Inflammatory macrophage (primary cell): Measurements from ENCODE around the gene TTK.
A peak's percentile ranks its signal among the peaks of the same experiment; 100 is the strongest.

ENCODE experiments used
- DNase-seq, 2 donors: peaks; one replicate each; pipeline ENCODE4 v3.0.0-alpha.2; 2020 to 2022
- total RNA-seq, 18 experiments: gene quantifications; one replicate each; lab custom pipeline; 2026; ENCODE audit warnings: mixed read lengths in 6 of 18, inconsistent platforms in 2 of 18; lab: John Stamatoyannopoulos, UW

Gene TTK
- total RNA-seq: 5.5 to 35.2 (median 16.5) reads per million in 18 experiments

DNA sequence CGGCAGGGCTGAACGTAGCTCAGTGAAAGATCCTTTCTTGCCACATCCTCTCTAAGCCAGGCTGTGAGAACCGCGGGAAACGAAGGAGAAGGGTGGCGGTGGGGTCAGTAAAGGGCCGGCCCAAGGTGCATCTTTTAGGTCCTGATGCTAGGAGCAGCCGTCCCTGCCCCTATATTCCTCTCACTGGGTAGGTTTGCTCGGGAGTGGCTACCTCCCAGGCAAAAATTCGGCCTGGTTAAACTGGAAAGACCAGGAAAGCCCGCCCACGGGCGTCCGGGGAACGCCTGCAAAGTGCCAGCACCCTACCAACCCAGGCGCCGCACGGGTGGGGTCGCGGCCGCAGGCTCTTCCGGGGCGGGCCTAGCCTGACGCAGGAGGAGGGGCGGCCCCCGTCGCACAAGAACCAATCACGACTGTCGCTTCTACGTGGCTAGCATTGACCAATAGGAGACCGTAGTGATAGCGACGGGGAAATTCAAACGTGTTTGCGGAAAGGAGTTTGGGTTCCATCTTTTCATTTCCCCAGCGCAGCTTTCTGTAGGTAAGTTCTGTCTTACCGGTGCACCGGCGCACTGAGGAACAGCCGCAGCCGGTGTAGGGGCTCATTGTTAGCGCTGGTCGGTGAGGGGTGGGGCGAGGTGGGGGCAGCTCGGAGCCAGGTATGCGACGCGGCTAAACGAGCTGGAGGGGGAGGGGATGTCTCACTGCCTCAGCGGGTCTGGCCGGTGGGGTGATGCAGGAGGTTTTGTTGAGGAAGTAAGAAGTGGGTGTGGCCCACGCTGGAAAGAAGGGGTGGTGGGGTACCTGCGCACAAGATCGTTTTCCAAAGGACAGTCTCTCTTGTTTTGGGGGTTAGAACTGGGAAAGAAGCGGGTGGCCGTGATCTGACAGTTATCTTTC, at the start of gene TTK:
TSS of gene TTK (plus strand) at position 477 of the 900 bp plus-strand sequence. CDS start 1,195 bp downstream, outside the sequence.
- peak; percentile 95 to 96 for DNase-seq

DNA sequence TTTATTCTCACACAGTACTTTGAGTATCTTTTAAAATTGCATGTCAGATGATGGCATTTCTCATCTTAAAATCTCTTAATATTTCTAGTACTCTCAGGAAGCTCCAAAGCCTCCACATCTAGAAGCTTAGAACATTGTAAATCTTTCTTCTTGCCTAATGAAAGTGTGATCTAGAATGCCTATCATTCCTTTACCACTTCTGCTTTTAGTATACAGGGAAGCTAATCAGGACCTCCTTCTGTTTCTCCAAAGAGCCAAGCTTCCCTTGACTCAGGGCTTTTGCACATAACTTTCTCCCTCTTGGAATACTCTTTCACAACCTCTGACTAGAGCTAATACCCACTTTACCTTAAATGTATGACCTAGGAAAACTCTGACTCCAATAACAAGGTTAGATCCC, 49.6 kb upstream of the TTK start:
- DNase-seq: no peak

GRCh38 chr6:79964607-79965081, 39.8 kb upstream of the TTK start:
- no peak for DNase-seq

DNA sequence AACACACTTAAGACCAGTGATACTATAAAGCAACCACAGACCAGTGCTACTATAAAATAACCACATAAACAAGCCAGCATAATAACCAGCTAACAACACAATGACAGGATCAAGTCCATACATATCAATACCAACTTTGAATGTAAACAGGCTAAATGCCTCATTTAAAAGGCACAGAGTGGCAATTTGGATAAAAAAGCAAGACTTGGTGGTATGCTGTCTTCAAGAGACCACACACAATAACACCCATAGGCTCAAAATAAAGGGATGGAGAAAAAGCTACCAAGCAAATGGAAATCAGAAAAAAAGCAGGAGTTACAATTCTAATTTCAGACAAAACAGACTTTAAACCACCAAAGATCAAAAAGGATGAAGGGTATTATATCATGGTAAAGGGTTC, 37.3 kb upstream of the TTK start:
- no peak for DNase-seq

- DNase-seq: no peak
Observed at GRCh38 chr6:79969784-79970183, 34.7 kb upstream of the TTK start.

- no peak for DNase-seq
Observed at GRCh38 chr6:79971193-79971592, 33.3 kb upstream of the TTK start.

GRCh38 chr6:79981652-79982051, 22.8 kb upstream of the TTK start:
- no peak for DNase-seq

GRCh38 chr6:79984261-79984660, 20.2 kb upstream of the TTK start:
- no peak for DNase-seq

- DNase-seq: no peak
Observed at GRCh38 chr6:79985128-79985527, 19.3 kb upstream of the TTK start.

DNA sequence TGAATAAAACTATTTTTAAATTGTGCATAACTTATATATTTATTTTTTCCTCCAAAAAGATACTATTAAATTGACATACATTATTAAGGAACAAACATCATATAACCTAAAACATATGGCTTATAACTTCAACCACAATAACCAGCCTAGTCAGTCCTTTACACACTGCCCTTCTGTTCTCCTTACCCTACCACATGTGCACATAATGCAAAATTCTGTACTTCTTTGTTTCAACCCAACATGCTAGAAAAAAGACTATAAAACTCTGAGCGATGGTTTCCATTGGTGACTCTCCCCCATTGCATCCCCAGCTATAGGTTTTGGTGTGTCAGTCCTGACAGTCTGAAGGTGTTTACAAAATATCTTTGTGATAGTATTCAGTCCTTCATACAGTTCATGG, 14.8 kb upstream of the TTK start:
- DNase-seq: no peak

DNA sequence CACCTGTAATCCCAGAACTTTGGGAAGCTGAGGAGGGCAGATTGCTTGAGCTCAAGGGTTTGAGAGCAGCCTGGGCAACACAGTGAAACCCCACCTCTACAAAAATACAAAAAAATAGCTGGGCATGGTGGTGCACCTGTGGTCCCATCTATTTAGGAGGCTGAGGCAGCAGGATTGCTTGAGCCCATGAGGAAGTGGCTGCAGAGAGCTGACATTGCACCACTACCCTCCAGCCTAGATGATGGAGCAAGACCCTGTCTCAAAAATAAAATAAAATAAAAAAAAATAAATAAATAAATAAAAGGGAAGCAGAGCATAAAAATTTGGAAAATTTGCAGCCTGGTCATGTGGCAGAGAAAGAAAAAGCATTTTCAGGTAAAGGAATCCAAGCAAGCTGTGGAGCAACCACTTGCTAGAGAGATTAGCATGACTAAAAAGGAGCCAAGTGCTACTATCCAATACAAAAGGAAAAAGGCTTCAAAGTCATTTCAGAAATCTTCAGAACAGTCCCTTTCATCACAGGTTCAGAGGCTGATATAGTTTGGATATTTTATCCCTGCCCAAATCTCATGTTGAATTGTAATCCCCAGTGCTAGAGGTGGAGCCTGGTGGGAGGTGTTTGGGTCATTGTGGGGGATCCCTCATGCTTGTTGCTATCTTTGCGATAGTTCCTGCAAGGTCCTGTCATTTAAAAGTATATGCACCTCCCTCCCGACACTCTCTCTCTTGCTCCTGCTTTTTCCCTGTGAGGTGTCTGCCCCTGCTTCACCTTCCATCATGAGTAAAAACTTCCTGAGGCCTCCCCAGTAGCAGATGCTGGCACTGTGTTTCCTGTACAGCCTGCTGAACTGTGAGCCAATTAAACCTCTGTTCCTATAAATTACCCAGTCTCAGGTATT, 11.2 kb upstream of the TTK start:
- DNase-seq: no peak

- no peak for DNase-seq
Observed at GRCh38 chr6:79993911-79994309, 10.5 kb upstream of the TTK start.

DNA sequence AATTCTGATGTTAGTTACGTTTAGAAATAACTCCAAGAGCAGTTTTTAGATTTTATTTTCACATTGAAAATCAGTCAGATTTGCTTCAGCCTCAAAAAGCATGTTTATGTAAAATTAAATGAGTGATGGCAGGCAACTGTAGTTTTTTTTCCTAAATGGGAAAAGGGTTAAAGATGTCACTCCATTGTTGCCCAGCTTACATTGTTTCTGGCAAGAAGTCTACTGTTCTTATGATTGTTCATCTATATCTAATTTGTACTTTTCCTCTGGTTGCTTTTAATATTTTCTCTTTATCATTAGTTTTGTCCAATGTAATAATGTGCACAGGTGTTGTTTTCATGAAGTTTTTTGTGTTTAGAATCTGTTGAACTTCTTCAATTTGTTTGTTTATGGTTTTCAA, 6.7 kb upstream of the TTK start:
- DNase-seq: no peak

DNA sequence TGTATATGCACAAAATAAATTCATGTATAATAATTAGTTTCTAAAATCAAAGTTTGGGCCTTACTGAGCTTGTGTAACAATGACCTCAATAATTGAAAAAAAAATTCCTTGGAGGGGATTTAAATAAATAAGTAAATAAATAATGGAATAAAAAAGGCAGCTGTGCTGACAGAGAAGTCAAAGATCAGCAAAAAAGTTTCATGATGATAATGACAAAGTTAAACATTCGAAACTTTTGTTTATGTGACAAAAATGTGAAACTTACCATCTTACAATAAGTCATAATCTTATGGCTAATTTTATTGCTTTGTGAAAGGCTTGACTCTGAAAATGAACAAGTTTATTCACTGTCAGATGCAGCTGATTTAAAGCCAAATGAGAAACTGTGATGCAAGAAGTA, 3.1 kb upstream of the TTK start:
- DNase-seq: no peak

DNA sequence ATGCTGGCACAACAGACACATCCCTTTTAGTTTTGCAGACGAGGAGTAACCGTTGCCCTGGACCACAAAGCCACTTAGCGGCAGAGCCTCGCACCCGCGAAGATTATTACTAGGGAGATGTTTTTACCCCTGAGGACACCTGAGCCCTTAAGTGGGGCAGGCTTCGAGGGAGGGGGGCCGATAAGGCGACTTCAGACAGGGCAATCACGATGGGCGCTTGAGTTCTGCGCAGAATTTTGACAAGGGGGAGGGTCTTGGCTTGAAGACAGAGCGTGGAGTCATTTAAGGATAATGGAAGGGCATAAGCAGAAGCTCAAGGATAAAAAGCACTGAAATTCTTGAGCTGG, 650 bp upstream of the TTK start:
- peak in 1 of 2 donors; percentile 4 for DNase-seq

GRCh38 chr6:80005406-80005805, 957 bp downstream of the TTK start:
- DNase-seq: no peak

DNA sequence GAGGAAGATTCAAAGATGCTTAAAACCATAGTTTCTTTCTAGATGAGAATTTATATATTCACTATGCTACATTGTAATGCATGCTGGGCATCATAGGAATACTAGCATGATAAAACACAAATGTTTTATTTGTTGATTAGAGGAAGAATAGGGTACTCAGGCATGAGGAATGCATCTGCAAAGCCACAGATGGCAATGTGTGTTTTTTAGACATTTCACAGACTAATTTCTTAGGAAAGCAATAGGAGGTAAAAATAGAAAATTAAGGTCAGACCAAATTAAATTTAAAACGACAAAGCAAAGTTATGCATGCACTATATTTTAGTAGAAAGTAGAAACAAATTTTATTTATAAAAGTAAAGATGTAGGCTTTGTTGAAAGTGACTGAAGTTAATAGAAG, 2.1 kb downstream of the TTK start:
- DNase-seq: no peak

- no peak for DNase-seq
Observed at GRCh38 chr6:80009531-80009930, 5.1 kb downstream of the TTK start.

DNA sequence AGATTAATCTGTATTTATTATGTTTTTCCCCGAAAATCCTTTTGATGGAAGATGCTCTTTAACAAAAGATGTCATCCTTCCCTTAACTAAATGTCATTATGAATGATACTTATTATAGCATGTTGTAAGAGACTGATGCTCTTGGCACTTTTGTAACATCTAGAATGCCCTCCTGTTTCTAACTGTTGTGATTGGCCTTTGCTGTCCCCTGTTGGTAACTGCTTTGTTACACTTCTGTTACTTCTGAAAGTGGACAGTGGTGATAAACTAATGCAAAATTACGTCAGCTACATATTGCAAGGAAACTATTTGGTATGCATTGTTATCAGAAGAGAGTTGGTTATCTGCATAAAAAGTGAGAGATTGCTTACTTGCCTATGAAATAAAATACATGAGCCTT, 5.8 kb downstream of the TTK start:
- no peak for DNase-seq

- no peak for DNase-seq
Observed at GRCh38 chr6:80015839-80016435, 11.5 kb downstream of the TTK start.

- no peak for DNase-seq
Observed at GRCh38 chr6:80020381-80021120, 16.1 kb downstream of the TTK start.

DNA sequence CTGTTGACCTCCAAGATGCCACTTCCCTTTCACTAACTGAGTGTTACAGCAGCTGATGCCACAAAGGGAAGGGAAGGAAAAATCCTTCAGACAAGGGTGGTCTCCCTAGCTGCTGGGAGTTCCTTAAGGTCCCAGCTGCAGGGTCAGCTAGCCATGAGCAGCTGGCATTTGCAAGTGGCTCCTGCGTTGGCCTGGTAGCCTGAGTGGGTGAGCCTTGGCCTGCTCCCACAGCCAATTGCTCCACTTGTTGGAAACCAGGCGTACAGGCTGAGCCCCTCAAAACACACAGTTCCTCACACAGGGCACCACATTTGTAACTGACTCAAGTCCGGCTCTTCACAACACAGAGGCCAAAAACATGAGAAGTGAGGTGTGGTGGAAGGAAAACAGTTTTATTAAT, 16.7 kb downstream of the TTK start:
- DNase-seq: no peak
